ENCODE data around the gene CFAP70. TPM values are rescaled to one million over a fixed set of nuclear protein-coding genes. Genes with fewer than 3 reads are reported as not detected.

The CFAP70 gene
- total RNA-seq, 4 donors from 2014 or later, result 0.37 to 2.7 (median 1.6) TPM

DNA sequence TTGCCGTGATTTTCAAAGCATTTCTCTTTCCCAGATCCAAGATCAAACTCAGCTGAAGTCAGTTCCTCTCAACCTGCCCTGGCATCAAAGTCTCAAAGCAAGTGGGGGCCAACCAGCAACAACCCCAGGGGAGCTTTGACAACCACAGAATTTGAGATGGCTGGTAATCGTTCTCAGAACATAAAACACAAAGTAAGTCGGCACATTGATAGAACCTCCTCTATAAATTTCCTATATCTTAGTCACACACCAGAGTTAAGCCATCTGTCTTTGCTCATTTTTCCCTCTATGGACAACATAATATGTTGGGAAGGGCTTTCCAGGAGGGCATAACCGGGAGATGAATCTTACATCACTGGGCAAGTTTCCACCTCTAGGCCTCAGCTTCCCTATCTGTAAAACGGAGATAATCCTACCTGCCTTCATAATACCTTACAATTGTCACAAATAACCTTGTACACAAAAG, 110.4 kb downstream of the CFAP70 start:
- Histone ChIP-seq H3K4me1 (peaks cover 12 to 44% (median 35%) of the 10 kb centered on the region in 4 donors), H3K27ac (peak overlapping the region; percentile 86 to 92 (median 91)), H3K27me3 (no peaks in the 10 kb centered on the region), H3K9me3 (no peaks in the 10 kb centered on the region), H3K36me3 (peaks cover 0 to 10% (median 4%) of the 10 kb centered on the region in 4 donors), H3K4me3 (no peak overlapping the region)
- WGBS, 2 donors (ENCODE audit: low coverage in 1 of 2), result 73 to 79% methylated on average over 4 to 5 of the region's 5 CpGs
- intact Hi-C loops (cut with DNase I; ENCODE audit: low total_unique reads) (no loop called here), in situ Hi-C loops (cut with MboI; ENCODE audit: low pct_ligation_motif_present in 1 of 4, low pct_unique_long_range_greater_than_20kb in 1 of 4, low sequenced_read_pairs in 3 of 4) (no loop called here)
- no peak for DNase-seq
- TF ChIP-seq POLR2AphosphoS5 (IDR thresholded peaks at IDR 0.05), result no peak
- no peak for TF ChIP-seq EP300 (IDR thresholded peaks at IDR 0.05; ENCODE audit: low read depth)
- no peak for TF ChIP-seq POLR2A (IDR thresholded peaks at IDR 0.05)
- TF ChIP-seq, protein P1, sequence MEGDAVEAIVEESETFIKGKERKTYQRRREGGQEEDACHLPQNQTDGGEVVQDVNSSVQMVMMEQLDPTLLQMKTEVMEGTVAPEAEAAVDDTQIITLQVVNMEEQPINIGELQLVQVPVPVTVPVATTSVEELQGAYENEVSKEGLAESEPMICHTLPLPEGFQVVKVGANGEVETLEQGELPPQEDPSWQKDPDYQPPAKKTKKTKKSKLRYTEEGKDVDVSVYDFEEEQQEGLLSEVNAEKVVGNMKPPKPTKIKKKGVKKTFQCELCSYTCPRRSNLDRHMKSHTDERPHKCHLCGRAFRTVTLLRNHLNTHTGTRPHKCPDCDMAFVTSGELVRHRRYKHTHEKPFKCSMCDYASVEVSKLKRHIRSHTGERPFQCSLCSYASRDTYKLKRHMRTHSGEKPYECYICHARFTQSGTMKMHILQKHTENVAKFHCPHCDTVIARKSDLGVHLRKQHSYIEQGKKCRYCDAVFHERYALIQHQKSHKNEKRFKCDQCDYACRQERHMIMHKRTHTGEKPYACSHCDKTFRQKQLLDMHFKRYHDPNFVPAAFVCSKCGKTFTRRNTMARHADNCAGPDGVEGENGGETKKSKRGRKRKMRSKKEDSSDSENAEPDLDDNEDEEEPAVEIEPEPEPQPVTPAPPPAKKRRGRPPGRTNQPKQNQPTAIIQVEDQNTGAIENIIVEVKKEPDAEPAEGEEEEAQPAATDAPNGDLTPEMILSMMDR (IDR thresholded peaks at IDR 0.05), result no peak

DNA sequence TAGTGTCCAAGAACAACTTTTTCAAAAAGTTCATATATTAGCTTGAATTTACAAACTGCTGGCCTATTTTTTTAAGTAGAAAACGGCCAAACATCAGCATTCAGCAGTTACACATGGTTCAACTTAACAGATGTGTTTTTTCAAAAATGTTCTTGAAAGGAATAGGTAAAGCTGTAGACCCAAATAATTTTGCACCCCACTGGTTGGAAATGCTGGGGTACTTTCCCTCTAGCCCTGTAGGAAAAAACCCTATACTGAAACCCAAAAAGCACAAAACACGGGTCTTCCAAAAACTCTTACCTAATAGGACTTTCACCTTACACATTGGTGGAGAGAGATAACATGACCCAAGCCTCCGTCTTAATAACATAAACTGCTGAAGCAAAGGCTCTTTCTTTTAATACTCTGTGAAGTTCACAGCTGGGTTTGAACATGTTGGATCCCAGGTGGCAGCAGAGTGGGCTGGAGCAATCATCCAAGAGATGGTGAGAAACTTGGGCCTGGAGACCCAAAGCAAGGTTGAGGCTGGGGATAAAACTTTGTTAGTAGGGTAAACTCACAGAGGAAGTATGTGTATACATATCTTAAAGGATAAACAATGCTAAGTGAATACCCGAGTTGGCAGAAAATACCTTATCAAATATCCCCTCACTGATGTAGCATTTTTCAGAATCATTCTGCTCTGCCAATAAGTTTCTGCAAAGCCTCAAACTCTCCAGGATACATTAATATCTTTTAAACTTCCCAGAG, 111.0 kb downstream of the CFAP70 start:
- Histone ChIP-seq H3K36me3 (peaks cover 0 to 15% (median 7%) of the 10 kb centered on the region in 4 donors), H3K27ac (peak overlapping the region; percentile 86 to 92 (median 91)), H3K9me3 (no peaks in the 10 kb centered on the region), H3K27me3 (no peaks in the 10 kb centered on the region), H3K4me3 (peak overlapping the region; percentile 57 to 78 (median 64)), H3K4me1 (peaks cover 11 to 42% (median 33%) of the 10 kb centered on the region in 4 donors)
- in situ Hi-C loops (cut with MboI; ENCODE audit: low pct_ligation_motif_present in 1 of 4, low pct_unique_long_range_greater_than_20kb in 1 of 4, low sequenced_read_pairs in 3 of 4), result no loop called here
- 24 to 30% methylated on average over 2 to 4 of the region's 4 CpGs for WGBS, 2 donors (ENCODE audit: low coverage in 1 of 2)
- intact Hi-C loops (cut with DNase I; ENCODE audit: low total_unique reads), result no loop called here
- no peak for DNase-seq
- TF ChIP-seq POLR2AphosphoS5 (IDR thresholded peaks at IDR 0.05) (no peak), POLR2A (IDR thresholded peaks at IDR 0.05) (no peak), EP300 (IDR thresholded peaks at IDR 0.05; ENCODE audit: low read depth) (no peak)
- TF ChIP-seq, protein P1 (IDR thresholded peaks at IDR 0.05), result no peak

DNA sequence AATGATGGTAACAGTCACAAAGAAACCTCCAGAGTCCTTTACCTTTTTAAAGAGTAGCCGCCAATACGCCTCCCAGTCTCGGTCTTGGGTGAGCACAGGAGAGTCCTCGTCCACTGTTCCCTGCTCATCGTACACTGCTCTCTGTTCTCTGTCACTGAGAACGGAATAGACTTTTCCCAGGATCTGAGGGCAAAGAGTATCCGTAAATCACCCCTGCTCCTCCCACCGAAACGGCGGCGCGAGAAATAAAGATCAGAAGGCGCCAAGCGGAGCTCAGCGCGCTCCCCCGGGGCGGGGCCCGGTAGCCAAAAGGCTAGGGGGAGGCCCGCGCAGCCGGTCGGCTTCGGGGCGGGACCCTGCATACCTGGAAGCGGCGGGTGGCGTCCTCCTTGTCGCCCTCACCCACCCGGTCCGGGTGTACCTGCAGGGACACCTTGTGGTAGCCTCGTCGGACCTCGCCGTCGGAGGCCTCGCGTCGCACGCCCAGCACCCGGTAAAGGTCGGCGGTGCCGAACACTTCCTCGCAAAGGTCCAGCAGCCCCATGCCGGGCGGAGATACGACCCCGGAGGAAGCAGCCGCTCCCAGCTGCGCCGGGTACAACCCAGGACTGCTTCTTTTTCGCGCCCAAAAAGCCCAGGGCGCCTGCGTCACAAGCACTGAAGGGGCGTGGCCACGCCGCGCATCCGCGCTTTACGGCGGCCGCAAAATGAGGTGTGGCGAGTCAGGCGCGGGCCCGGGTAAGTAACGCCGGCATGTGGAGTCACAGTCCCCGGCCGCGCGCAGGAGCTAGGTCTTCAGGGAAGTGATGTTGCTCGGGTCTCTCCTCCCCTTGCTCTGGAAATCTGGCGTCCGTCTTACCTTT, 111.8 kb downstream of the CFAP70 start, which contains the start of gene DNAJC9:
TSS of gene DNAJC9 (minus strand) at position 610 of the 863 bp plus-strand sequence. CDS start at position 544, 66 bp downstream.
- peak within 1 kb of the TSS; percentile 57 to 78 (median 64) for H3K4me3 ChIP-seq
- peaks cover 11 to 42% (median 31%) of the 10 kb centered on the region in 4 donors for H3K4me1 ChIP-seq
- peak; percentile 93 to 96 (median 95) for TF ChIP-seq POLR2AphosphoS5 (IDR thresholded peaks at IDR 0.05)
- peak; percentile 93 for TF ChIP-seq POLR2A (IDR thresholded peaks at IDR 0.05)
- TF ChIP-seq, protein P1 (IDR thresholded peaks at IDR 0.05), result peak in 1 of 5 experiments; percentile 11
- no peak for TF ChIP-seq EP300 (IDR thresholded peaks at IDR 0.05; ENCODE audit: low read depth)
- peaks cover 0 to 23% (median 7%) of the 10 kb centered on the region in 4 donors for H3K36me3 ChIP-seq
- peak; percentile 98 for DNase-seq
- H3K9me3 ChIP-seq, result no peaks in the 10 kb centered on the region
- no peaks in the 10 kb centered on the region for H3K27me3 ChIP-seq
- in situ Hi-C loops (cut with MboI; ENCODE audit: low pct_ligation_motif_present in 1 of 4, low pct_unique_long_range_greater_than_20kb in 1 of 4, low sequenced_read_pairs in 3 of 4) (no loop called here), intact Hi-C loops (cut with DNase I; ENCODE audit: low total_unique reads) (no loop called here)
- 1% methylated on average over 31 of the region's 78 CpGs; no CpG with 5 or more reads in 1 of the 2 donors for WGBS, 2 donors (ENCODE audit: low coverage in 1 of 2)
- peak within 1 kb of the TSS; percentile 86 to 92 (median 91) for H3K27ac ChIP-seq

DNA sequence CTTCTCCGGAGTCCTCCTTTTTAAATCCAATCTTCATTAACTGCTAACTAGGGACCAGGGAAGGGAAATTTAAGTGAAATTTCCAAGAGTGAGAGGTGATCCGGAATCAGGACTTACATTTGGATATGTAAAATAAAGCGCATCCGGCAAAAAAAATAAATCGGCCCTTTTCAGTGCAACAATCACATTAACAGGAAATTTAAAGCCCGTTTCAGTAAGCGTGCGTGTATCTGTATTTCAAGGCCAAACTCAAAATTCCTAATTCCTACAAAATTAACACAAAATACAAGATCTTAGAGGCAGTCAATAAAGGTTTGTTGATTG, 112.4 kb downstream of the CFAP70 start:
- DNase-seq, result no peak
- TF ChIP-seq, protein P1 (IDR thresholded peaks at IDR 0.05), result no peak
- no peak for TF ChIP-seq EP300 (IDR thresholded peaks at IDR 0.05; ENCODE audit: low read depth)
- no peak for TF ChIP-seq POLR2AphosphoS5 (IDR thresholded peaks at IDR 0.05)
- TF ChIP-seq POLR2A (IDR thresholded peaks at IDR 0.05), result no peak

More for the DNA sequence above, 112.4 kb downstream of the CFAP70 start:
- Histone ChIP-seq H3K4me1 (peaks cover 5 to 36% (median 26%) of the 10 kb centered on the region in 4 donors), H3K9me3 (no peaks in the 10 kb centered on the region), H3K4me3 (peak overlapping the region; percentile 57 to 78 (median 64)), H3K27me3 (no peaks in the 10 kb centered on the region), H3K27ac (peak overlapping the region; percentile 86 to 92 (median 91)), H3K36me3 (peaks cover 0 to 28% (median 7%) of the 10 kb centered on the region in 4 donors)
- 3% methylated on average over 8 of the region's 8 CpGs for WGBS, 2 donors (ENCODE audit: low coverage in 1 of 2)
- intact Hi-C loops (cut with DNase I; ENCODE audit: low total_unique reads), result no loop called here
- in situ Hi-C loops (cut with MboI; ENCODE audit: low pct_ligation_motif_present in 1 of 4, low pct_unique_long_range_greater_than_20kb in 1 of 4, low sequenced_read_pairs in 3 of 4), result no loop called here

All from transverse colon (tissue), 4 donors.